HG03342 (cell line): ENCODE results near the gene ACTN1.

ENCODE experiments used
- ATAC-seq: cut with Tn5 transposase; IDR thresholded peaks from one replicate; pipeline ENCODE4 v1.9.1; 2021; ENCODE audit warnings: mild to moderate bottlenecking, moderate library complexity; ENCODE audit not compliant: unreplicated experiment

Gene ACTN1

DNA sequence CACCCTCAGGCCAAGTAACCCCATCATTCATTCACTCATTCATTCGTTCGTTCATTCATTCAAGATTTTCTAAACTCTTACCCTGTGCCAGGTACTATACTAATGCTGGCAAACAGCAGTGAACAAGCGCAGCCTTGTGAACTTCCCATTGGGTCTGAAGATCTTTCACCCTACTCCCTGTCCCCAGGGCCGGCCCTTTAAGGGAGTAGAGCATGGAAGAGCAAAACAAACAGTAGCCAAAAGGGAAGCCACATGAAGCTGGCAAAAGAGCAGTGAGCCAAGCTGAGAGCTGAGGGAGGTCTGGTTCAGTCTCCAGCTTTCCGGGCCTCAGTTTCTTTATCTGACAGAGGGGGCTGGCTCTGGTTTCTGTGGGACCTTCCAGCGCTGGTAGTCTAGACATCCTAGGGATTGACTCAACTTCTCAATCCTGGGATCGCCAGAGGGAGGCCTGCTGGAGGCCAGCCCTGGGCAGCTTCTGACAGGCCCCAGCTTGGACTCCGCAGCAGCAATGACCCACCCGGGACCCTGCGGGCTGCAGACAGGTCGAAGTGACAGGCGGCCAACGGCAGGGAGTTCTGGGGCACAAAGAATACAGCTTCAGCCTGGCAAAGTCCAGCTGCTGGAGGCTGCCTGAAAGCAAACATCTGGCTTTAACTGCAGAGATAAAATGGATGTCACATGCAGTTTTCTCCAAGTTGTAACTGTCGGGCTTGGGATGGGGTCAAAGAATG lies 27.1 kb downstream of the ACTN1 start:
- ATAC-seq = no peak

- ATAC-seq = no peak
Measured at GRCh38 chr14:68951035-68951797, 27.9 kb downstream of the ACTN1 start.

GRCh38 chr14:68950111-68950510 lies 29.0 kb downstream of the ACTN1 start:
- ATAC-seq = no peak

GRCh38 chr14:68949601-68949965 lies 29.5 kb downstream of the ACTN1 start:
- no peak for ATAC-seq

DNA sequence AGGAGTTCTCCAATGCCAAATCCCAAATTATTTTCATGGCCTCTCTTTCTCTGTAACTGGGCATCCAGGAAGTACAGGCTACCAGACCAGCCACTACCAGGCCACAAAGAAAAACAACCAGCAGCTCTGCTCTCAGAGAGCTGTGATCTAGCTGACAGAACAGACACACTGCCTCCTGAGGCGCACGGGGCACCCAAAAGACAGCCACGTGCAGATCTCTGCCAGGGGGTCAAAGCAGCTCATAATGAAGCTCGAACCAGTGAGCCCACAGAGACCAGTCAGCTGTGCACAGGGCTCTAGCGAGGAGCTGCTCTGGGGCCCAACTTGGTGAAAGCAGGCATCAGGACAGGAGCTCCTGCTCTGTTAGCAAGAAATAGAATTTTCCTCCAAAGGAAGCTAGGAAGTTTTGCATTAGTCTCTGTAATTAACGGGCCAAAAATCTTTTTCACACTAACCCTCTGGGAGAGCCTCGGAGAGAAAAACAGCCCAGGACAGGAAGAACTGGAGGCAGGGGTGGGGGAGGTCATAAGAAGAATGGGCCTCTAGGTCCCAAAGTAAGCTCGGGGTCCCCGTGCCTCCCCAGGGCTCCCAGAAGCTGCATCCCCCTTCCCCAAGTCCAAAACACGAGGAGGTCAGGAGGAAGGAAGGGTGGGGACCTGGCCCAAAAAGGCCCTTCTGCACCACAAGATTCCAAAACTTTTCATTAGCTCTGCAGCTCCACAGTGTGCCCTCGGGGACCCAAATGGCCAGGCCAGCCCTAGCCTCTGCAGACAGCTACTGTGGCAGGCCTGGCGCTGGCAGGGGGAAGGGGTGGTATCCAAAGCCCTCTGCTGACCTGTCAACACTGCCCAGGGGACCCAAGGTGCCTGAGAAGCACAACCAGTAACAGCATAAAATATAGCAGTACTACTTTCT lies 30.2 kb downstream of the ACTN1 start:
- no peak for ATAC-seq

- no peak for ATAC-seq
Measured at GRCh38 chr14:68947802-68948201, 31.3 kb downstream of the ACTN1 start.

GRCh38 chr14:68946489-68946822 lies 32.6 kb downstream of the ACTN1 start:
- ATAC-seq = no peak

GRCh38 chr14:68945585-68946488 lies 33.3 kb downstream of the ACTN1 start:
- no peak for ATAC-seq

GRCh38 chr14:68945190-68945584 lies 33.9 kb downstream of the ACTN1 start:
- ATAC-seq = no peak

GRCh38 chr14:68944162-68944561 lies 34.9 kb downstream of the ACTN1 start:
- no peak for ATAC-seq

GRCh38 chr14:68943107-68943506 lies 36.0 kb downstream of the ACTN1 start:
- no peak for ATAC-seq

- ATAC-seq = no peak
Measured at GRCh38 chr14:68942296-68943035, 36.6 kb downstream of the ACTN1 start.

GRCh38 chr14:68941820-68942219 lies 37.3 kb downstream of the ACTN1 start:
- ATAC-seq = no peak

DNA sequence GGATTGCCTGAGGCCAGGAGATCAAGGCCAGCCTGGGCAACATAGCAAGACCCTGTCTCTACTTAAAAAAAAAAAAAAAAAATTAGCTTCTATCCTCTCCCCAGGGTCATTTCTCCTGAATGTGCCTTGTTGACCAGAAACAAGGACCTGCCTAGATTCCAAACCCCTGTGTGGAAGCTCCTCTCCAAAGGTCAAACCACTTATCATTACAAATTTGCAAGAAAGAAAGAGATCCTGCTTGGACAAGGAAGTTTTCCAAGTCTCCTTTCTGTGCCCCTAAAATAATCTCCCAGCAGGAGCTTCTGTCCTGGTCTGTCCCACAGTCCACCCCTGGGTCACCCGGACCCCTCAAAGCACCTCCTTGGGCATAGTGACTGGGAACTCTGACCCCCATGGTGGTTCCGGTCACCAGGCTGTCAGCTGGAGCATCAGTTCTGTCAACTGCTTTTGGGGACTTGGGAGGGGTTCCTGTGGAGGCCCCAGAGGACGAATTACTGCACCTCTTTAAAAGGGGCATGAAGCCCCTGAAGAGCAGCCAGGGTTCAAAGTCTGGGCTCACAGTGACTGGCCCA lies 38.4 kb downstream of the ACTN1 start:
- ATAC-seq = no peak

DNA sequence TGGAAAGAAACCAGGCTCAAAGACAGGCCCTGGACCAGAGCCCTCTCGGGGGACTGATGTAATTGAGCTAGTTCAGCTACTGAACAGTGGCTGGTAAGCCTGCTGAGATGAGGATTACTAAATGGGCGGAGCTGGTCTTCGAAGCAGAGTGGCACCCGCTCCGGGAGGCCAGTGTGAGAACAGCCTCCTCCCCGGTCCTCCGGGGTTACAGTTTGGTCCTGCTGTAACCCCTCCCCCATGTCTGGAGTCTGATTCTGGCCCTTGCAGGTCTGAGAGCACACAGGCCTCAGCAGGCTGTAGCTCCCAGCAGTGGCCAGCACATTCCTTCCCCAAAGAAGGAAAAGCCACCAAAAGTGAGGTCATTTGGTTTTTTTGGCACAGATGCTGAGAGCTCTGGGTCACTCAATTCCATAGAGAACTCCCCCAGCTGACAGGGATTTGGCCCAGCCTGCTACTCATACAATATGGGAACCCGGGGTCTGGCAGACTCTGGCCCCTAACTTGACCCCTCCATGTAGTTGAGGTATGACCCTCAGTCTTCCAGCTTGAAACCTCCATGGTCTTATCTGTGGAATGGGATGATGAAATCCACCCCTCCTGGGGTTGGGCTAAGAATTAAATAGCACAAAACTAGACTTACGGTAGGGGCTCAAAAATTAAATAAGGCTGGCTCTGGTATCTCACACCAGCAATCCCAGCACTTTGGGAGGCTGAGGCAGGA lies 39.0 kb downstream of the ACTN1 start:
- no peak for ATAC-seq

- no peak for ATAC-seq
Measured at GRCh38 chr14:68939181-68939892, 39.8 kb downstream of the ACTN1 start.

DNA sequence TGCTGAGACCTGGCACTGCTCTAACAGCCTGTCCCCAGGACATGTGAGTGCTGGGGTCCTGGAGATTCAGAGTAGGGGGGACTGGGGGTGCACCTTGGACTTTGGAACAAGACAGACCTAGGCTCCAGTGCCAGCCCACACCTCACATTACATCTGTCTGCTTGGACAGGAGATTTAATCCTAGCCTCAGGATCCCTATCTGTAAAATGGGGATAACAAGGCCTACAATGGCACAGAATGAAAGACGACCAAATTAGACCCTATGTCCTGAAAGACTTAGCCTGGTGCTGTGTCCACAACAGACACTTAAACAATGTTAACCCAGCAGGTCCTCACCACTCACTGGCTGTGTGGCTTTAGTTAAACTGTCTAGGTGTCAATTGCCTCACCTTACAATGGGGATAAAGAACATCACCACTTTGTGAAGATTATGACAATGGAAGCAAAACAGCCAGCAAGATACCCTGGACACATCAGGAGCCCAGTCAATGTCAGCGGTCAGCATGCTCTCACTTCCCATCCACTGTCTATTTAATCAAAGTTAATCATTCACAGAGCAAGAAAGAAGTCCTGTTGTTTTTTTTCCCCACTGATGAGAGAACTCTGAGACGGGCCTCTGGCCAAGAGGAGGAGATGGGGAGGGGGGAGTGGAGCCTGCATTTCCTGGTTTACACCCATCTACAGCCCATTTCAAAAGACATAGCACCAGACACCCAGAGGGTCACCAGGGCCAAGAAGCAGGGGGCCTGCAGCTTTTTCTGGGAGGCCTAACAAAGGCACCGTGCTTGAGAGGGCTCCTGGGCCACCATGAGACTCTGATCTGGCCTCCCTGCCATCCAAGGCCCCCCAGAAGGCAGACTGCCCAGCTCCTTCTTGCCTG lies 40.6 kb downstream of the ACTN1 start:
- ATAC-seq = no peak
